Measurements from ENCODE around the gene THUMPD3.

THUMPD3 gene

GRCh38 chr3:9390265-9390888 is 27.5 kb downstream of the THUMPD3 start:
- POLR2A ChIA-PET, result no interaction called here
- CTCF ChIA-PET, result no interaction called here
- no peak for TF ChIP-seq CTBP1 (IDR thresholded peaks at IDR 0.05; ENCODE audit: borderline replicate concordance)
- no peak for TF ChIP-seq TARDBP (IDR thresholded peaks at IDR 0.05)
- no peak for TF ChIP-seq SUZ12 (IDR thresholded peaks at IDR 0.05)
- TF ChIP-seq, protein P1, sequence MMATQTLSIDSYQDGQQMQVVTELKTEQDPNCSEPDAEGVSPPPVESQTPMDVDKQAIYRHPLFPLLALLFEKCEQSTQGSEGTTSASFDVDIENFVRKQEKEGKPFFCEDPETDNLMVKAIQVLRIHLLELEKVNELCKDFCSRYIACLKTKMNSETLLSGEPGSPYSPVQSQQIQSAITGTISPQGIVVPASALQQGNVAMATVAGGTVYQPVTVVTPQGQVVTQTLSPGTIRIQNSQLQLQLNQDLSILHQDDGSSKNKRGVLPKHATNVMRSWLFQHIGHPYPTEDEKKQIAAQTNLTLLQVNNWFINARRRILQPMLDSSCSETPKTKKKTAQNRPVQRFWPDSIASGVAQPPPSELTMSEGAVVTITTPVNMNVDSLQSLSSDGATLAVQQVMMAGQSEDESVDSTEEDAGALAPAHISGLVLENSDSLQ (IDR thresholded peaks at IDR 0.05), result no peak
- TF ChIP-seq ARNT (IDR thresholded peaks at IDR 0.05), result no peak
- TF ChIP-seq LEF1 (IDR thresholded peaks at IDR 0.05; ENCODE audit: borderline replicate concordance), result no peak
- no peak for TF ChIP-seq FOXA1 (IDR thresholded peaks at IDR 0.05)
- TF ChIP-seq SP1 (IDR thresholded peaks at IDR 0.05), result no peak
- TF ChIP-seq L3MBTL2 (conservative IDR thresholded peaks at IDR 0.05), result no peak
- TF ChIP-seq ELF4 (IDR thresholded peaks at IDR 0.05), result no peak
- no peak for TF ChIP-seq FOXM1 (IDR thresholded peaks at IDR 0.05; ENCODE audit: borderline replicate concordance)
- TF ChIP-seq HDGF (IDR thresholded peaks at IDR 0.05; ENCODE audit: borderline replicate concordance), result no peak
- TF ChIP-seq BHLHE40 (IDR thresholded peaks at IDR 0.05; ENCODE audit: borderline replicate concordance), result no peak
- no peak for DNase-seq (ENCODE audit: extremely low spot score)

DNA sequence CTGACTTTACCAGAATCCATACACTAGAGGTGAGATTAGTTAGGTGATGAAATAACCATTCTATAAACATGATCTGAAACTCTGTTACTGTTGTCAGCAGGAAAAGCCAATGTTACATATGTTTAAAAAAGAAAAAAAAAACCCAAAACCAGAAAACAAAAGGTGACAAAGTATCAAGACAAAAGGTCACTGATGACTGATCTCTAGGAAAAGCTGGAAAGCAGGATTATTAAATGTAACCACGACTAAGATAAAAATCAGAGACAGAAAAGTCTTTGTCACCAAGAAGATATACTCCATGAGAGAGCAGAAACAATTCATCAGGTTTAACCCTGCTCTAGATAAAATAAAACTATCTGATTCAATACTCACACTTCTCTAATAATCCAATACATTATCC is 29.2 kb downstream of the THUMPD3 start:
- TF ChIP-seq SUZ12 (IDR thresholded peaks at IDR 0.05) (no peak), ELF4 (IDR thresholded peaks at IDR 0.05) (no peak), HDGF (IDR thresholded peaks at IDR 0.05; ENCODE audit: borderline replicate concordance) (no peak), L3MBTL2 (conservative IDR thresholded peaks at IDR 0.05) (no peak), ARNT (IDR thresholded peaks at IDR 0.05) (no peak), ZNF384 (IDR thresholded peaks at IDR 0.05) (no peak), CTBP1 (IDR thresholded peaks at IDR 0.05; ENCODE audit: borderline replicate concordance) (no peak), FOXA1 (IDR thresholded peaks at IDR 0.05) (no peak), BHLHE40 (IDR thresholded peaks at IDR 0.05; ENCODE audit: borderline replicate concordance) (no peak), SP1 (IDR thresholded peaks at IDR 0.05) (no peak)
- DNase-seq (ENCODE audit: extremely low spot score), result no peak
- CTCF ChIA-PET, result no interaction called here
- POLR2A ChIA-PET, result no interaction called here

DNA sequence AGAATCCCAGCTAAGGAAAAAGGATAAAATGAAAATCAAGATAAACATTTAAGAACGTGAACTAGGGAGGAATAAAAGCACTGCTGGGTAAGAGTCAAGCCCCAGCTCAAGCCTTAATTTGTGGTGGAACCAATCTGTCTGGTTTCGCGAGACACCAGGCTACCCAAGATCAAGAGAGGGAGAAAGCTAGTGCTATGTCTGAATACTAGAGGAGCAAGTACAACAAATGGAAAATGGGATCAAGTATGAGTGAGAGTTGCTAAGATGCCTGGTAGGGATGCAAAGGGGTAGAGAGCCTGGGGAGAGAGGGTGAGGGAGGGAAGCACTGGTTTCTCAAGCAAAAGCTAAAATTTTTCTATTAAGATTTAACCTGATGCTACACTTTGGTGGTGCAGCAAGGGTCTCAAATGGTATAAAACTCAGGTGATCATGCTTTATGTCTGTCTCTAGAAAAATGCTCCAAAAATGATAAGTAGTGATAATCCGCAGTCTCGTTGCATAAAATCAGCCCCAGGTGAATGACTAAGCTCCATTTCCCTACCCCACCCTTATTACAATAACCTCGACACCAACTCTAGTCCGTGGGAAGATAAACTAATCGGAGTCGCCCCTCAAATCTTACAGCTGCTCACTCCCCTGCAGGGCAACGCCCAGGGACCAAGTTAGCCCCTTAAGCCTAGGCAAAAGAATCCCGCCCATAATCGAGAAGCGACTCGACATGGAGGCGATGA is 32.9 kb downstream of the THUMPD3 start:
- DNase-seq (ENCODE audit: extremely low spot score), result no peak
- ChIA-PET CTCF (no interaction called here), POLR2A (interaction anchor here (0.8 to 3.5 kb wide), 12 partner anchors 9 to 103 kb away, joined by 3 to 46 read pairs (median 6); partner anchors contain the start of gene THUMPD3)
- TF ChIP-seq TARDBP (IDR thresholded peaks at IDR 0.05) (no peak), SP1 (IDR thresholded peaks at IDR 0.05) (no peak), LEF1 (IDR thresholded peaks at IDR 0.05; ENCODE audit: borderline replicate concordance) (no peak), FOXA1 (IDR thresholded peaks at IDR 0.05) (no peak), ARNT (IDR thresholded peaks at IDR 0.05) (no peak), SUZ12 (IDR thresholded peaks at IDR 0.05) (no peak), NFRKB (IDR thresholded peaks at IDR 0.05) (no peak), FOXK2 (IDR thresholded peaks at IDR 0.05) (no peak), CTBP1 (IDR thresholded peaks at IDR 0.05; ENCODE audit: borderline replicate concordance) (no peak), BHLHE40 (IDR thresholded peaks at IDR 0.05; ENCODE audit: borderline replicate concordance) (no peak), ELF4 (IDR thresholded peaks at IDR 0.05) (no peak), ZNF384 (IDR thresholded peaks at IDR 0.05) (no peak), L3MBTL2 (conservative IDR thresholded peaks at IDR 0.05) (no peak), HDGF (IDR thresholded peaks at IDR 0.05; ENCODE audit: borderline replicate concordance) (no peak), FOXM1 (IDR thresholded peaks at IDR 0.05; ENCODE audit: borderline replicate concordance) (no peak)
- TF ChIP-seq, protein P1 (IDR thresholded peaks at IDR 0.05), result no peak

- ChIA-PET CTCF (no interaction called here), POLR2A (interaction anchor here (0.7 to 3.5 kb wide), 20 partner anchors 8 to 102 kb away, joined by 3 to 46 read pairs (median 4); partner anchors contain the start of gene THUMPD3)
- peak; percentile 69 for DNase-seq (ENCODE audit: extremely low spot score)
- no peak for TF ChIP-seq ZNF384 (IDR thresholded peaks at IDR 0.05)
- TF ChIP-seq NFRKB (IDR thresholded peaks at IDR 0.05), result no peak
- no peak for TF ChIP-seq ARNT (IDR thresholded peaks at IDR 0.05)
- TF ChIP-seq FOXK2 (IDR thresholded peaks at IDR 0.05), result no peak
- no peak for TF ChIP-seq L3MBTL2 (conservative IDR thresholded peaks at IDR 0.05)
- no peak for TF ChIP-seq HDGF (IDR thresholded peaks at IDR 0.05; ENCODE audit: borderline replicate concordance)
- TF ChIP-seq CTBP1 (IDR thresholded peaks at IDR 0.05; ENCODE audit: borderline replicate concordance), result no peak
- no peak for TF ChIP-seq FOXM1 (IDR thresholded peaks at IDR 0.05; ENCODE audit: borderline replicate concordance)
- TF ChIP-seq TARDBP (IDR thresholded peaks at IDR 0.05), result peak; percentile 73
- TF ChIP-seq SUZ12 (IDR thresholded peaks at IDR 0.05), result no peak
- no peak for TF ChIP-seq ELF4 (IDR thresholded peaks at IDR 0.05)
- TF ChIP-seq BHLHE40 (IDR thresholded peaks at IDR 0.05; ENCODE audit: borderline replicate concordance), result no peak
- TF ChIP-seq, protein P1 (IDR thresholded peaks at IDR 0.05), result no peak
- no peak for TF ChIP-seq FOXA1 (IDR thresholded peaks at IDR 0.05)
- 0 out of 2 replicates have a peak, but pooled peaks have one; percentile 76 for TF ChIP-seq LEF1 (IDR thresholded peaks at IDR 0.05; ENCODE audit: borderline replicate concordance)
These were observed 33.4 kb downstream of the THUMPD3 start for GRCh38 chr3:9396301-9396631.

DNA sequence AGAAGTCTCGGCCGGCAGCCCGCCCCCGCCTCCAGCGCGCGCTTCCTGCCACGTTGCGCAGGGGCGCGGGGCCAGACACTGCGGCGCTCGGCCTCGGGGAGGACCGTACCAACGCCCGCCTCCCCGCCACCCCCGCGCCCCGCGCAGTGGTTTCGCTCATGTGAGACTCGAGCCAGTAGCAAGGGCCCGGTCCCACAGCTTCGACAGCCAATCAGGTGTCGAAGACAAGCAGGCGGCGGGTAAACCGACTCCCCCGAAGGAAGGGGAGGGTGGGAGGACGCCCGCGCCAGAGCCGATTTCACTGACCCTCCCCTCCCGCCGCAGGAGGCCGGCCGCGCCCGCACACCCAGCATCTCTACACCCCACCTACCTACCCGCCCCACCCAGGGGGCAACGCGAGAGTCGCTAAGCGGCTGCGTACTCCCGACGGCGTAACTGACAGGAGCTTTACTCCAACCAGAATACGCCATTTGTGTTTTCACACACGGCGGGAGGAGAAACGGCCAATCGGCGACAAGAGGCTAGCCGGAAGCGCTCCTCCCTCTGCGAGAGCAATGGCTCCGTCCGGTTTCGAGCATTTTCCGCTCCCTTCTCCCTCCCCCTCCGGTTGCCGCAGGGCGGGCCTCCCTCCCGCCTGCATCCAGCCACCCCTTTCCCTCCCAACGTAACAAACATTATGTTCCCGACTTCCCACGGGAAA is 33.9 kb downstream of the THUMPD3 start:
- peak; percentile 25; the same call in 1 of the 2 replicates for TF ChIP-seq NFRKB (IDR thresholded peaks at IDR 0.05)
- TF ChIP-seq, protein P1 (IDR thresholded peaks at IDR 0.05), result peak; percentile 99
- TF ChIP-seq HDGF (IDR thresholded peaks at IDR 0.05; ENCODE audit: borderline replicate concordance), result peak; percentile 90
- peak; percentile 99 for TF ChIP-seq L3MBTL2 (conservative IDR thresholded peaks at IDR 0.05)
- peak; percentile 63; the same call in 1 of the 2 replicates for TF ChIP-seq BHLHE40 (IDR thresholded peaks at IDR 0.05; ENCODE audit: borderline replicate concordance)
- no peak for TF ChIP-seq TARDBP (IDR thresholded peaks at IDR 0.05)
- peak; percentile 86 for TF ChIP-seq ELF4 (IDR thresholded peaks at IDR 0.05)
- no peak for TF ChIP-seq ZNF384 (IDR thresholded peaks at IDR 0.05)
- ChIA-PET CTCF (interaction anchor here (0.5 kb wide), 1 partner anchor 27 kb away, joined by 4 read pairs; no protein-coding TSS in a partner anchor), POLR2A (interaction anchor here (0.6 to 3.5 kb wide), 21 partner anchors 8 to 101 kb away, joined by 3 to 46 read pairs (median 3); partner anchors contain the start of gene THUMPD3)
- DNase-seq (ENCODE audit: extremely low spot score), result peak; percentile 83
